Stimulated activated CD8-positive, alpha-beta memory T cell treated with anti-CD3 and anti-CD28 coated beads, Interleukin-7, amount 100 ng/mL, for 4 hours (primary cell): Measurements from ENCODE around the gene FGF2.
"Not testable (repeated sequence)": the region's sequence is repeated elsewhere in the genome, so short reads cannot be mapped to it uniquely, and the experiment has no call there.

Source experiments
- DNase-seq, 2 donors: peaks; one replicate each; pipeline ENCODE4 v3.0.0-alpha.2; 2020; ENCODE audit warnings: low read depth in 2 of 2

The FGF2 gene

DNA sequence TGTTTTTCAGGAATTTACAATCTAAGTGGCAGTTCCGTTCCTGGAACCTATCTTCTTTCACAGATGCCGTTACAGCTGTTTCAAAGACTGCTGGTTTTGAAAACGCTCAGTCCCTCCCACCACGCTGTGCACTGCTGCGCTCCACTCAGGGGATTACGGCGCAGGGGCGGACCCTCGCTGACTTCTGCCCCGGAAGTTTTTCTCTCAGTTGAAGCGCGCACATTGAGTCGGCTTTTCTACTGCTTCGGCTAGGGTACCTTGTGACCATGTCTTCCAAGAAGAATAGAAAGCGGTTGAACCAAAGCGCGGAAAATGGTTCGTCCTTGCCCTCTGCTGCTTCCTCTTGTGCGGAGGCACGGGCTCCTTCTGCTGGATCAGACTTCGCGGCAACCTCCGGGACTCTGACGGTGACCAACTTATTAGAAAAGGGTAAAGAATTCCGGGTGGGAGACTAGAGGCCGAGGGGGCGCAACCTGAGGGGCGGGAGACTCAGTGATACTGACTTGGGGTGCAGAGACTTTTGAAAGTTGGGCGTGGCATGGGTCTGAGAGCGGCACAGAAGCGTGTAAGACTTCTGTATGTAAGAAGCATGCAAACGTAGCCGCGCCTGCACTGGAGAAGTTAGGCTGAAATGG is 96.4 kb downstream of the FGF2 start:
- DNase-seq: peak; percentile 80 to 82

- no peak for DNase-seq
Measured at GRCh38 chr4:122928930-122929329, 102.3 kb downstream of the FGF2 start.

DNA sequence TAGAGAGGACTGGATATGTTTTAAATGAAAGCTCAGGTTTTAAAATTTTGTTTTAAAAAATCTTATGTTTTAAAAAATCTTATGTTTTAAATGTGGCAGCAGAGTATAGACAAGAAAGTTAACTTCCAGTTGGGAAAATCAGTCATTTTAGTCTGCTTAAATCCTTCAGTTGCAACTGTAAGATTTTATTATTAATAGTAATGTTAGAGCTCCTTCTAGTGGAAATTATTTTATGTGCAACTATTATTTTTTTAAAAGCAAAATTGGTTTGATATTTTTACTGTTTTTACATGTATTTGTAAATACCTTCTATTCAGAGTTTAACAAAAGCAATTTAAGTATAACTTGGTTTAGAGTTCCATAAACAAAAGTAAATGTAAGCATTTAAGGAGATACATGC is 104.2 kb downstream of the FGF2 start:
- DNase-seq: no peak

DNA sequence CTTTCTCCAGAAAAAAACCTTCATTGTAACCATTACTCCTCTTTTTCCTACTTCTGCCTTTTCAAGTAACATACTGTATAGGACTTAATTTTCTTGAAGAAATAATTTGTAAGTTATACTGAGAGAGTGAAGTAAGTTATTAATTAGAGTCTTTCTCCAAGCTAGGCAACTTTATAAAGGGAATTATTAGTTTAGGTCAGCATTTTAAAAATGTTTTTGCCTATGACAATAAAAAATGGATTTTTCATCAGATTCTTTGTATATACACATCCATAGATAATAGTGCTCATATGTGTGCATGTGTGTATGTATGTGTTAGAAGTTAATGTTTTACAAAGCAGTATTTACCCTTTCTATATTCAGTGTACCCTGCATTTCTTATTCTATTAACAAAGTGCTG is 106.1 kb downstream of the FGF2 start:
- no peak for DNase-seq

GRCh38 chr4:122945136-122945535 is 118.5 kb downstream of the FGF2 start:
- not testable (repeated sequence) for DNase-seq

- no peak for DNase-seq
Measured at GRCh38 chr4:122946142-122946541, 119.5 kb downstream of the FGF2 start.
